ENCODE data around the gene IRS2. TPM values are rescaled to one million over a fixed set of nuclear protein-coding genes. Genes with fewer than 3 reads are reported as not detected.

Gene IRS2
- total and polyA plus RNA-seq, 7 donors = 9.3 to 40.8 (median 18.2) TPM

DNA sequence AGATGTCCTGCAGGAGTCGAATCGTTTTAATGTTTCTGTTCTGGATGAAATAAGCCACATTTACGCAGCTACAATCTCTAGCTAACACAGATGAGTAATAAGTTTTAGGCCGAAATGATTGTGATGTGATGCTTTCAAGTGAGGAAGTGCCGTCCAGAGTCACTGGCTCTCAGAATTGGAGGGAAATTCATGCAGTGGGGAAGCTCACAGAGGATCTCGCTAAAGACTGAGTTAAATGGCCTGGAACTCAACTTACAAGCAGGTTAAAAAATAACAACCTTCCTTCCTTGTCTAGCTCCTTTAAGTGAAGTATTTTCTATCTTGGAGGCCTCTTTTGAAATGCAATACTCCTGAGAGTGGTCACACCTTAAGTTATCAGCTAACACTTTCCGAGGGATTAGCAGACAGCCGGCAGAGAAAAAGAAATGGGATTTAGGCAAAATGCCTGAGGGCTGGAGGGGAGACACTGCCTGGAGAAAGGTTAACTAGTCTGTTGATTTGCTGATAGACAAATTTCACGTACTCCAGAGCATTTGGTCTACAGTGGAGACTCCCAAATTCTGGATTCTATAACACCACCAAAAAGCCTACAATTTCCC lies 74.2 kb downstream of the IRS2 start:
- Histone ChIP-seq H3K27me3 (ENCODE audit: insufficient read depth in 3 of 3, low read length in 2 of 3) (peaks cover 0 to 6% (median 0%) of the 10 kb centered on the region in 3 donors), H3K4me3 (no peak overlapping the region), H3K9me3 (no peaks in the 10 kb centered on the region), H3K36me3 (ENCODE audit: insufficient read depth in 1 of 2, low read depth in 1 of 2) (no peaks in the 10 kb centered on the region), H3K27ac (no peak overlapping the region), H3K4me1 (peaks cover 2% of the 10 kb centered on the region)
- DNase-seq (no peak), ATAC-seq (no peak)
- TF ChIP-seq, protein P1, sequence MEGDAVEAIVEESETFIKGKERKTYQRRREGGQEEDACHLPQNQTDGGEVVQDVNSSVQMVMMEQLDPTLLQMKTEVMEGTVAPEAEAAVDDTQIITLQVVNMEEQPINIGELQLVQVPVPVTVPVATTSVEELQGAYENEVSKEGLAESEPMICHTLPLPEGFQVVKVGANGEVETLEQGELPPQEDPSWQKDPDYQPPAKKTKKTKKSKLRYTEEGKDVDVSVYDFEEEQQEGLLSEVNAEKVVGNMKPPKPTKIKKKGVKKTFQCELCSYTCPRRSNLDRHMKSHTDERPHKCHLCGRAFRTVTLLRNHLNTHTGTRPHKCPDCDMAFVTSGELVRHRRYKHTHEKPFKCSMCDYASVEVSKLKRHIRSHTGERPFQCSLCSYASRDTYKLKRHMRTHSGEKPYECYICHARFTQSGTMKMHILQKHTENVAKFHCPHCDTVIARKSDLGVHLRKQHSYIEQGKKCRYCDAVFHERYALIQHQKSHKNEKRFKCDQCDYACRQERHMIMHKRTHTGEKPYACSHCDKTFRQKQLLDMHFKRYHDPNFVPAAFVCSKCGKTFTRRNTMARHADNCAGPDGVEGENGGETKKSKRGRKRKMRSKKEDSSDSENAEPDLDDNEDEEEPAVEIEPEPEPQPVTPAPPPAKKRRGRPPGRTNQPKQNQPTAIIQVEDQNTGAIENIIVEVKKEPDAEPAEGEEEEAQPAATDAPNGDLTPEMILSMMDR (IDR thresholded peaks at IDR 0.05) = no peak
- intact Hi-C loops (cut with DNase I) = no loop called here
- WGBS, 3 donors = 43 to 52% (median 43%) methylated on average over 9 of the region's 9 CpGs

GRCh38 chr13:109707742-109708617 lies 78.4 kb downstream of the IRS2 start:
- ATAC-seq (no peak), DNase-seq (no peak)
- Histone ChIP-seq H3K36me3 (ENCODE audit: insufficient read depth in 1 of 2, low read depth in 1 of 2) (no peaks in the 10 kb centered on the region), H3K27ac (no peak overlapping the region), H3K9me3 (no peaks in the 10 kb centered on the region), H3K27me3 (ENCODE audit: insufficient read depth in 3 of 3, low read length in 2 of 3) (peaks cover 0 to 3% (median 0%) of the 10 kb centered on the region in 3 donors), H3K4me1 (no peaks in the 10 kb centered on the region), H3K4me3 (no peak overlapping the region)
- intact Hi-C loops (cut with DNase I) = no loop called here
- 79 to 85% (median 83%) methylated on average over 14 of the region's 14 CpGs for WGBS, 3 donors
- TF ChIP-seq, protein P1 (IDR thresholded peaks at IDR 0.05) = no peak

DNA sequence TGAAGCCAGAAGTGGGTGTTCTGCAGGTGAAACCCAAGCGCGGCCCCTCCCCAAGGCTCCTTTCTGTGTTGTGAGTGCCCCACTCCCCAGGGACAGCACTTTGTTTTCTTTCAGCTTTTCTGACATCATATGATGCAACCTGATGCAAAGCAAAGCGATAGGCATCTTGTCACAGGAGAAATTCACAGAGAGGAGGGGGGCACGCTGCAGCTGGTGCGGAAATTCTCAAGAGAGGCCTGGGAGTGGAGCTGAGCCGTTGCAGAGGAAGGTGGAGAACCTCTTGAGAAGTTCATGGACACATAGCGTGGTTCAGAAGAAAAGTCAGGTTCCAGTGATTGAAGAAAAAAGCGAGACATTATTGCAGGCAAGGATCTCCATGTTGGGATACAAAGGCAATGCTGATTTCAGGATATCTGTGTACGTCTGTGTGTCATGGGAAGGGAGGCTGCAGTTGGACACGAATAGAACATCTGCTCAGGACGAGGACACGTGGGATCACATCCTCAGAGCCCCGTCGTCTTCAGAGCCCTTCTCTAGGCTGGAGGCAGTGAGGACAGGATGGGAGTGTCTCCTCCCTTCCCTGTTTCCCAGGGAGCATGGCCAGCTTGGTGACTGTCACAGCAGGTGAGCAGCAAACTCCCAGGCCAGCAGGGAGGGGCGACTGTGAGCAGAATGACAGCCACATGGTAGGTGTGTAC lies 79.2 kb downstream of the IRS2 start:
- no peaks in the 10 kb centered on the region for H3K4me1 ChIP-seq
- intact Hi-C loops (cut with DNase I) = no loop called here
- H3K4me3 ChIP-seq = no peak overlapping the region
- ATAC-seq (no peak), DNase-seq (no peak)
- 55 to 59% (median 57%) methylated on average over 15 of the region's 15 CpGs for WGBS, 3 donors
- TF ChIP-seq, protein P1 (IDR thresholded peaks at IDR 0.05) = no peak
- H3K27ac ChIP-seq = no peak overlapping the region
- peaks cover 0 to 3% (median 0%) of the 10 kb centered on the region in 3 donors for H3K27me3 ChIP-seq (ENCODE audit: insufficient read depth in 3 of 3, low read length in 2 of 3)
- no peaks in the 10 kb centered on the region for H3K36me3 ChIP-seq (ENCODE audit: insufficient read depth in 1 of 2, low read depth in 1 of 2)
- H3K9me3 ChIP-seq = no peaks in the 10 kb centered on the region

- Histone ChIP-seq H3K4me3 (no peak overlapping the region), H3K27ac (no peak overlapping the region), H3K9me3 (no peaks in the 10 kb centered on the region), H3K36me3 (ENCODE audit: insufficient read depth in 1 of 2, low read depth in 1 of 2) (no peaks in the 10 kb centered on the region), H3K4me1 (no peaks in the 10 kb centered on the region), H3K27me3 (ENCODE audit: insufficient read depth in 3 of 3, low read length in 2 of 3) (peaks cover 0 to 3% (median 0%) of the 10 kb centered on the region in 3 donors)
- no peak for DNase-seq
- 79 to 81% (median 80%) methylated on average over 12 of the region's 12 CpGs for WGBS, 3 donors
- ATAC-seq = no peak
- TF ChIP-seq, protein P1 (IDR thresholded peaks at IDR 0.05) = no peak
- intact Hi-C loops (cut with DNase I) = no loop called here
Observed at GRCh38 chr13:109706015-109706715, 80.2 kb downstream of the IRS2 start.

All from psoas muscle (tissue), 8 donors.